Activated naive CD4-positive, alpha-beta T cell treated with anti-CD3 and anti-CD28 coated beads, Interleukin-2, amount 50 U/mL, for 24 hours (primary cell): ENCODE measurements around the gene PAK5.

Experiments used
- H3K27ac Mint-ChIP-seq: one replicate; pipeline ENCODE4 v1.8.0; 2021; ENCODE audit warnings: mild to moderate bottlenecking, mixed read lengths
- H3K27me3 Mint-ChIP-seq: one replicate; pipeline ENCODE4 v1.8.0; 2021; ENCODE audit warnings: mixed read lengths
- H3K36me3 Mint-ChIP-seq: one replicate; pipeline ENCODE4 v1.8.0; 2021; ENCODE audit warnings: mixed read lengths
- H3K4me1 Mint-ChIP-seq: one replicate; pipeline ENCODE4 v1.8.0; 2021; ENCODE audit warnings: mixed read lengths
- H3K4me3 Mint-ChIP-seq: one replicate; pipeline ENCODE4 v1.8.0; 2021; ENCODE audit warnings: mild to moderate bottlenecking, mixed read lengths
- H3K9me3 Mint-ChIP-seq: one replicate; pipeline ENCODE4 v1.8.0; 2021; ENCODE audit warnings: mixed read lengths

Gene PAK5

GRCh38 chr20:9503526-9504245 is 335.2 kb downstream of the PAK5 start:
- Mint-ChIP-seq H3K36me3 (no peaks in the 10 kb centered on the region), H3K27me3 (peaks cover 7% of the 10 kb centered on the region), H3K27ac (no peak overlapping the region), H3K9me3 (no peaks in the 10 kb centered on the region), H3K4me3 (no peak overlapping the region), H3K4me1 (no peaks in the 10 kb centered on the region)

DNA sequence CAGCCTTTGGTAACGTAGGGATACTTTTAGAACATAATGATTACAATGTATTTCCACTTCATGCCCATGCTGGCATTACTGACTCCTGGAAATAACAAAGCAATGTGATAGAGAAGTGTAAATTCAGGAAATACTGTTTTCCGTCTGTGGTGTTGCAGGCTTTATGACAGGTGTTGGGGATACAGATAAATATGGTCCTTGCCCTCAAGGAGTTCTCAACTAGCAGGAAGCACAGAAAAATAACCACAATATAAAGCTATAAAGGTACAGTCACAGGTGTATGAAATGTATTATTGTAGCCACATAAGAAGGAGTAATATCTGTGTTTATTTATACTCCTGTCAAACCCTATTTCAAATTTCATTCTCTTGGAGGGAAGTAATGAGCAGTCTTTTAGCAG is 337.4 kb downstream of the PAK5 start:
- Mint-ChIP-seq H3K27ac (no peak overlapping the region), H3K9me3 (no peaks in the 10 kb centered on the region), H3K36me3 (no peaks in the 10 kb centered on the region), H3K27me3 (peaks cover 1% of the 10 kb centered on the region), H3K4me1 (no peaks in the 10 kb centered on the region), H3K4me3 (no peak overlapping the region)

GRCh38 chr20:9500121-9500520 is 338.8 kb downstream of the PAK5 start:
- no peaks in the 10 kb centered on the region for H3K9me3 Mint-ChIP-seq
- H3K36me3 Mint-ChIP-seq, result no peaks in the 10 kb centered on the region
- no peak overlapping the region for H3K27ac Mint-ChIP-seq
- H3K4me3 Mint-ChIP-seq, result no peak overlapping the region
- no peaks in the 10 kb centered on the region for H3K27me3 Mint-ChIP-seq
- no peaks in the 10 kb centered on the region for H3K4me1 Mint-ChIP-seq

GRCh38 chr20:9499126-9499899 is 339.6 kb downstream of the PAK5 start:
- H3K27me3 Mint-ChIP-seq, result no peaks in the 10 kb centered on the region
- H3K4me1 Mint-ChIP-seq, result no peaks in the 10 kb centered on the region
- no peak overlapping the region for H3K27ac Mint-ChIP-seq
- peaks cover 7% of the 10 kb centered on the region for H3K9me3 Mint-ChIP-seq
- no peaks in the 10 kb centered on the region for H3K36me3 Mint-ChIP-seq
- H3K4me3 Mint-ChIP-seq, result no peak overlapping the region

DNA sequence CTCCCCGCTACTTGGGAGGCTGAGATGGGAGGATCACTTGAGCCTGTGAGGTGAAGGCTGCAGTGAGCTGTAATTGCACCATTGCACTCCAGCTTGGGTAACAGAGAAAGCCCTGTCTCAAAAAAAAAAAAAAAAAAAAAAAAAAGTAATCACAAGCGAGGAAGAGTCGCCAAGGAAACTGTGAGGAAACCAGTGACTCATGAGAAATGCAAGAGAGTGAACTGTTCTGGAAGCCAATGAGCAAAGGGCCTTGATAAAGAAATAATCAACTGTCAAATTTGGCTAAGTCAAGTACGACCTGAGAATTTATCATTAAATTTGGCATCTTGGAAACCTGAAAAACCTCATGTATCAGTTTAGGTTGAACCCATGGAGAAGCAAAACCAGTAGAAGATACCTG is 340.6 kb downstream of the PAK5 start:
- Mint-ChIP-seq H3K9me3 (peaks cover 8% of the 10 kb centered on the region), H3K27ac (no peak overlapping the region), H3K4me3 (no peak overlapping the region), H3K36me3 (no peaks in the 10 kb centered on the region), H3K4me1 (no peaks in the 10 kb centered on the region), H3K27me3 (no peaks in the 10 kb centered on the region)

DNA sequence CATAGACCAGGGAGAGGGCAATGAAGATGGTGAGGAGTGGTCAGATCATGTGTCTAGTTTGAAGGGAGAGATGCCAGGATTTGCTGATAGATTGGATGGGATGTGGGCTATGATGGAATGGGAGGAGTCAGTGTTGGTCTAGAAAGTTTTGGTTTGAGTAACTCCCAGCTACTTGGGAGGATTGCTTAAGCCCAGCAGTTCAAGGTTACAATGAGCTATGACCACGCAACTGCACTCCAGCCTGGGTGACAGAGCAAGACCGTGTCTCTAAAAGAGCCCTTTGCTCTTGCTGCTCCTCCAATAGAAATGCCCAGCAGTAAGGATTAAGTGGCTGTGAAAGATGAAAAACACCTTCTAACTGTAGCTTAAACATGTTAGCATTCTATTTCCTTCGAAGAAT is 342.7 kb downstream of the PAK5 start:
- H3K27ac Mint-ChIP-seq, result no peak overlapping the region
- H3K27me3 Mint-ChIP-seq, result no peaks in the 10 kb centered on the region
- peaks cover 8% of the 10 kb centered on the region for H3K9me3 Mint-ChIP-seq
- H3K4me1 Mint-ChIP-seq, result no peaks in the 10 kb centered on the region
- H3K36me3 Mint-ChIP-seq, result no peaks in the 10 kb centered on the region
- no peak overlapping the region for H3K4me3 Mint-ChIP-seq

- no peak overlapping the region for H3K4me3 Mint-ChIP-seq
- H3K27me3 Mint-ChIP-seq, result no peaks in the 10 kb centered on the region
- H3K27ac Mint-ChIP-seq, result no peak overlapping the region
- H3K4me1 Mint-ChIP-seq, result no peaks in the 10 kb centered on the region
- no peaks in the 10 kb centered on the region for H3K36me3 Mint-ChIP-seq
- H3K9me3 Mint-ChIP-seq, result peaks cover 8% of the 10 kb centered on the region
Measured at GRCh38 chr20:9495701-9496100, 343.2 kb downstream of the PAK5 start.

DNA sequence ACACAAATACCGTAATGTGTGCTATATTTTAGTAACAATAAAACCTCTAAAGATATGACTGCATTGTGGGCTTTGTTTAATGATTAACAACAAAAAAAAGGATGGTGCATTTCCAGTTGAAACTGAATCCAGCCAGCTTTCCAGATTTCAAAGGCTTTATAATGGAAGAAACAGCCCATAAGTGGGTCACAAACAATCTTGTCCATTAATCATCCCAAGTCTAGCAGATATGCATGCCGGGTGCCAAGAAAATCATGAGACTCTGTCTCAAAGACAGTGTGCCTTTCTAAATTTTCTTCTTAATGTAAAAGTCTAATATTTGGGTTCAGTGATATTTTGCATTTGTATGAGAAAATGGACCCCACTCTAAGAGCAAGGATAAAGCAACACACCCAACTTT is 345.1 kb downstream of the PAK5 start:
- Mint-ChIP-seq H3K27me3 (no peaks in the 10 kb centered on the region), H3K36me3 (no peaks in the 10 kb centered on the region), H3K27ac (no peak overlapping the region), H3K4me1 (no peaks in the 10 kb centered on the region), H3K4me3 (no peak overlapping the region), H3K9me3 (peaks cover 8% of the 10 kb centered on the region)

DNA sequence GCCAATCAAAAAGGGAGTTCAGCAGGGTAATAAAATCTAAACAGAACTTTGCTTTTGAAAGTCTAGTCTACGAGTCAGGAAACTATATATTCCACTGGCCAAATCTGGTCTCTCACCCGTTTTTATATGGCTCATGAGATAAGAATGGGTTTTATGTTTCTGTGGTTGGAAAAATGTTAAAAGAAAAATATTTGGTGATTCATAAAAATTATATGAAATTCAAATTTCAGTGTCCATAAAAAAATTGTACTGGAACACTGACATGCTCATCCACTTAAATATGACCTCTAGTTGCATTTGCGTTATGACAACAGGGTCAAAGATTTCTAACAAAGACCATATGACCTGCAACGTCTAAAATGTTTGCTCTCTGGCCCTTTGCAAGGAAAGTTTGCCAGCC is 346.8 kb downstream of the PAK5 start:
- no peaks in the 10 kb centered on the region for H3K36me3 Mint-ChIP-seq
- no peak overlapping the region for H3K4me3 Mint-ChIP-seq
- H3K9me3 Mint-ChIP-seq, result peaks cover 8% of the 10 kb centered on the region
- H3K27ac Mint-ChIP-seq, result no peak overlapping the region
- no peaks in the 10 kb centered on the region for H3K27me3 Mint-ChIP-seq
- H3K4me1 Mint-ChIP-seq, result no peaks in the 10 kb centered on the region

DNA sequence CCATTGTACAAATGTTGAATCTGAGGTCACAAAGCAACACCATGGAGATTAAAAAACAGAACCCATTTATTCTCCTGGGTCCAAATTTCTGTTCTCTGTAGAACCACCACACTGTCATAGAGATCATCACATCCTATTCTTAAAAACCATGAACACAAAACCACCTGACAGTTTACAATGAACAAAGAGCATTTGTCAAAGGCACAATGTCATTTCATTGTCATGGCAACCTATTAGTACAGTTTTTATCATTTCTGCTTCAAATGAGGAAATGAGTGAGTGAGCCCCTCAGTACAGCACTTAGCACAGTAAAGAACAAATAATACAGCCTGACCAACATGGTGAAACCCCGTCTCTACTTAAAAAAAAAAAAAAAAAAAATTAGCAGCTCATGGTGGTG is 347.6 kb downstream of the PAK5 start:
- no peaks in the 10 kb centered on the region for H3K4me1 Mint-ChIP-seq
- peaks cover 12% of the 10 kb centered on the region for H3K9me3 Mint-ChIP-seq
- H3K27me3 Mint-ChIP-seq, result peaks cover under 1% of the 10 kb centered on the region
- no peak overlapping the region for H3K27ac Mint-ChIP-seq
- no peaks in the 10 kb centered on the region for H3K36me3 Mint-ChIP-seq
- no peak overlapping the region for H3K4me3 Mint-ChIP-seq

DNA sequence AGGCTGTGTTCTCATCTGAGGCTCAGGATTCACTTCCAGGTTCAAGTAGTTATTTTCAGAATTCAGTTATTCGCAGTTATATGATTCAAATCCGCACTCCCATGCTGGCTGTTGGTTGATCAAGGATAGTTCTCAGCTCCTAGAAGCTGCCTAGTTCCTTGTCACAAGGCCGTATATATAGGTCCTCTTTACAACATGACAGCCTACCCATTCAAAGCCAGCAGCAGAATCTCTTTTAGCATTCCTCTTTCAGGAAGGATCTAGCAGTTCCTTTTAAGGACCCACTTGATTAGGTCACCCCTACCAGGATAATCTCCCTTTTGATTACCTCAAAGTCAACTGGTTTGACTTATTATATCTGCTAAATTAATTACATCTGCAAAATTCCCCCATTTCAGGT is 348.2 kb downstream of the PAK5 start:
- no peak overlapping the region for H3K4me3 Mint-ChIP-seq
- no peaks in the 10 kb centered on the region for H3K36me3 Mint-ChIP-seq
- peaks cover 12% of the 10 kb centered on the region for H3K9me3 Mint-ChIP-seq
- H3K27me3 Mint-ChIP-seq, result peaks cover 3% of the 10 kb centered on the region
- H3K27ac Mint-ChIP-seq, result no peak overlapping the region
- H3K4me1 Mint-ChIP-seq, result no peaks in the 10 kb centered on the region

GRCh38 chr20:9490161-9490560 is 348.7 kb downstream of the PAK5 start:
- Mint-ChIP-seq H3K27ac (no peak overlapping the region), H3K27me3 (peaks cover 3% of the 10 kb centered on the region), H3K4me3 (no peak overlapping the region), H3K9me3 (peaks cover 12% of the 10 kb centered on the region), H3K36me3 (no peaks in the 10 kb centered on the region), H3K4me1 (no peaks in the 10 kb centered on the region)

GRCh38 chr20:9488063-9488462 is 350.8 kb downstream of the PAK5 start:
- H3K4me3 Mint-ChIP-seq, result no peak overlapping the region
- peaks cover 3% of the 10 kb centered on the region for H3K27me3 Mint-ChIP-seq
- H3K36me3 Mint-ChIP-seq, result no peaks in the 10 kb centered on the region
- no peak overlapping the region for H3K27ac Mint-ChIP-seq
- peaks cover 4% of the 10 kb centered on the region for H3K9me3 Mint-ChIP-seq
- no peaks in the 10 kb centered on the region for H3K4me1 Mint-ChIP-seq
